CD4-positive, alpha-beta T cell treated with Interleukin-17A for 1 hour (primary cell): ENCODE data around the gene GDPD4.
A peak's percentile ranks its signal among the peaks of the same experiment; 100 is the strongest.

Experiments
- DNase-seq: peaks from one replicate; pipeline ENCODE4 v3.0.0-alpha.2; 2020

GDPD4 gene

DNA sequence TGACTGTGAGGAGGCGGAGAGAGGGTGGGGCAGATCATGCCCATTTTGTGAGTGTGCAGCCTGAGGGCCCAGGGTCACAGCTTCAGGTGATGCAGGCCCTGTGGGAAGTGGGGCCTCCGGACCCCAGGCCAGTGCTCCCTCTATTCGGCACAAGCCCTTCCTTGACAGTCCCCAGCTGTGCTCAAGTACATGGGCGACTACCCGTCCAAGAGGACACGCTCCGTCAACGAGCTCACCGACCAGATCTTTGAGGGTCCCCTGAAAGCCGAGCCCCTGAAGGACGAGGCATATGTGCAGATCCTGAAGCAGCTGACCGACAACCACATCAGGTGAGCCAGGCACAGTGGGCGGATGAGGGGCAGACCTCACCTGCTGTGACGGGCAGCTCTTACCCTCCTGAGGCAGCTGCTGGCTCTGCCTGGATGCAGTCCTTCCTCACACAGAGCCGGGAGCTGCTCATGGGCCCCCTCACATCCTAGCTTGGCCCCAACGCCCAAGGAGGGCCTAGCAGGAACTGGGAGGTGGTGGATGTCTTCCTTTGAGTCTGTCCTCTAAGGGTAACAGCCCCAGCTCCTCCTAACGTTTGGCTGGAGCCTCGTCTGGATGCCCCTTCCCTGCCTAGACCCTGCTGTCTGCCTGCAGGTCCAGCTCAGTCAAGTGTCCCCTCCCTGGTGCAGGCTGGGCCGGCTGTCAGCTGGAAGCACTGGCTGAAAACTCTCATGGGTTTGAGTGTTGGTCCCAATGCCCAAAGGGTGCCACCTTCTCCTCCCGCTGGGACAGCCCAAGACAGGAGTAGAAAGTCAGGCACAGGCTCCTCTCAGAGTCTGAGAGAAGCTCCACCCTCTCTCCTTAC lies 97.4 kb downstream of the GDPD4 start:
- DNase-seq: no peak

DNA sequence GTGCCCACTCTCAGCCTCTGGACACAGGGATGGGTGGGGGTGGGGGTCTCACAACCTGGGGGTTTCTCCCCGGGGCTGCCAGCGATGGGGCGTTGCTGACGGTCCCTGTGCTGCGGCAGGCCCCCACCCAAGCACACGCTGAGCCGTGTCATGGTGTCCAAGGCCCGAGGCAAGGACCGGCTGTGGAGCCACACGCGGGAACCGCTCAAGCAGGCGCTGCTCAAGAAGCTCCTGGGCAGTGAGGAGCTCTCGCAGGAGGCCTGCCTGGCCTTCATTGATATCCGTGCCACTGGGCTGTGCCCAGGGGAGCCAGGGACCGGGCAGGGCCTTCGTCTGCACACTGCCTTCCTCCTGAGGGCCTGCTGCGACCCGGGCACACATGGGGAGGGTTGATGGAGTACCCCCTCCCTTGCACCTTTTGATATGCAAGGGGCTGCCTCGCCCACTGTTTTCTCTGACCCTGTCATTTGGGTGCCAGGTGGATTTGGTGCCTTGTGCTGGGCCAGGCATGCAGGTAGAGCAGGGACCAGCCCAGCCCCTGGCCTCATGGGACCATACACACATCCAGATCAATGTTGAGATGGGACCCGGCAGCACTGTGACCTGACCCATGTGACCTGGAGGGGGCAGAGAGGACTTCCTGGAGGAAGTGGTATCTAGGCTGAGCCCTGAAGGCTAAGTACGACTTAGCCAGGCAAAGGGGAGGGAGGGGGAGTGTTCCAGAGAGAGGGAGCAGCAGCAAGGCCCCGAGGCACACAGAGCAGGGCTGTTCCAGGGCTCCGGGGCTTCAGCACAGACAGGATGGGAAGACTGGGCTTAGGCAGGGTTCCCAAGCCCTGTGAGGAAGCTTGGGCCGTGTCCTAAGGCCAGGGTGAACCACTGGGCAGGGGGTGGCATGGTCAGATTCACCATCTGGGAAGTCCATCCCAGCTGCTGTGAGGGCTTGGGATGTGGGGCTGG lies 98.3 kb downstream of the GDPD4 start:
- DNase-seq: no peak

DNA sequence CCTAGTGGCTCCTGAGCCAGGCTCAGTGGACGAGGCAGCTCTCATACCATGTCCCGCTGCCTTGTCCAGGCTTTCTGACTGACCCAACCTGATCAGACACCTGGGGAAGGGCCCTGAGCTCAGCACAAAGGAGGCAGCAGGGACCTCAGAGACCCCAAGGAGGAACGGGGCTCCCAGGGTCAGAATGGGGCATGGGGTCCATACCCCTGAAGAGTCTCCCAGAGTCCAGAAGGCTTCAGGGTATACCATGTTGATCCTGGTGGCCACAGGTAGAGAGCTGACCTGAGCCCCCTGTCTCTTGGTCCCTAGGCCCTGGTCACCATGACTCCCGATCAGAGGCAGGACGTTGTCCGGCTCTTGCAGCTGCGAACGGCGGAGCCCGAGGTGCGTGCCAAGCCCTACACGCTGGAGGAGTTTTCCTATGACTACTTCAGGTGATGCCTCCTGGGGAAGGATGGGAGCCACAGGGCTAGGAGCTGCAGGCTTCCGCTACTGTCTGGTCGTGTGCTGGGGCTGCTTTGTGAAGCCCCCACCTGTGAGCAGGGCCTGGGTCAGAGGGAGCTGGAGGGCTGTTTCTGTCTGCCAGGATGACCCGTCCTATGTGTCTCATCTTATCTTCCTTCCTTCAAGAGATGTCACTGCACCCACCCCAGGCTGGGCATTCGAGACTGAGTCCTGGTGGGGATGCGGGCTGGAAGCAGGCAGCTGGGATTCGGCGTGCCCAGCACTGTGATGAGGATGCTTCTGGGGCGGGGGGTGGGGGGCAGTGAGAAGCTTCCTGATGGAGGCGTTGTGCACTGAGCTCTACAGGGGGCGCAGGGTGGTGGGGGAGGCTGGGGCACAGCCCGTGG lies 99.3 kb downstream of the GDPD4 start:
- DNase-seq: no peak

DNA sequence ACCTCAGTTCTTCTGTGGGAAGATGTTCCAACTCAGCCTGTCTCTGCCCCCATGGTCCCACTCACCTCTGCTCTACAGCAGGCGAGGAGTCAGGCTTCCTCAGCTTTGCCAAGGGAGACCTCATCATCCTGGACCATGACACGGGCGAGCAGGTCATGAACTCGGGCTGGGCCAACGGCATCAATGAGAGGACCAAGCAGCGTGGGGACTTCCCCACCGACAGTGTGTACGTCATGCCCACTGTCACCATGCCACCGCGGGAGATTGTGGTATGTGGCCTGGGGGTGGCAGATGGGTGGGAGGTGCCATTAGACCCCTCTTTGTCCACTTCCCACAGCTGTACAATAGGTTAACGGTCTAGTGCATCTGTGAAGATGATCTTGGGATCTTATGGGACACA lies 100.1 kb downstream of the GDPD4 start:
- DNase-seq: no peak

DNA sequence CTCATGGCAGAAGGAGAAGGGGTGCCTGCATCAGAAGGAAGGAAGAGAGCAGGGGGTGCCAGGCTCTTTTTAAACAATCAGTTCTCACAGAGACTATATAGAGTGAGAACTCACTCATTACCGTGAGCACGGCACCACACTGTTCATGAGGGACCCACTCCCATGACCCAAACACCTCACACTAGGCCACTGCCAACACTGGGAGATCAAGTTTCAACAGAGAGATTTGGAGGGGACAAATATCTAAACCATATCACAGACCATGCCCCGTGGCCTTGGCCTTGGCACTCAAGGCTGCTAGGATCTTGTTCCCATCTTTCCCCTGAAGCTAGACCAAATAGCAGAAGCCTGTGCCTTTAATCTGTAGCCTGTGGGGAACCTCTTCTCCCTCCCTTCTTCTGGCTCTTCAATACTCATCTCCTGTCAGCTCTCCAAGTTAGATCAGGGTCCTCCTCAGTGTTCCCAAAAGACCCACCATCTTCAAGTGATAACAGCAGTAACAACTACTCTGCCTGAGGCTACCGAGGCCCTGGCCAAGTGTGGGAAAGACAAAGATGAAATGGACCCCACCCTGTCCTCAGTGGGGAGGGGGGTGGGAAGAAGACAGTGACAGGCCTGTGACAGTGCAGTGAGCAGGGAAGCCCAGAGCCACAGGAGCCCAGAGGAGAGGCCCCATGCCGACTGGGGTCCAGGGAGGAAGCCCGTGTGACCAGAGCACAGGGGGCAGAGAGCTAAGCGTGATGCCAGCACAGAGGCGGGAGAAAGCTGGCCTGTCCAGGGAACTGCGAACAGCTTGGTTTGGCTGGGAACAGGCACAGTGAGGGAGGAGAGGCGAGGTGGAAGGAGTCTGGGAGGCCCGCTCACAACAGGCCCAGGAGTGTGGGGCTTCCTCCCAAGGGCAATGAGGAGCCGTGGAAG lies 100.9 kb downstream of the GDPD4 start:
- no peak for DNase-seq

DNA sequence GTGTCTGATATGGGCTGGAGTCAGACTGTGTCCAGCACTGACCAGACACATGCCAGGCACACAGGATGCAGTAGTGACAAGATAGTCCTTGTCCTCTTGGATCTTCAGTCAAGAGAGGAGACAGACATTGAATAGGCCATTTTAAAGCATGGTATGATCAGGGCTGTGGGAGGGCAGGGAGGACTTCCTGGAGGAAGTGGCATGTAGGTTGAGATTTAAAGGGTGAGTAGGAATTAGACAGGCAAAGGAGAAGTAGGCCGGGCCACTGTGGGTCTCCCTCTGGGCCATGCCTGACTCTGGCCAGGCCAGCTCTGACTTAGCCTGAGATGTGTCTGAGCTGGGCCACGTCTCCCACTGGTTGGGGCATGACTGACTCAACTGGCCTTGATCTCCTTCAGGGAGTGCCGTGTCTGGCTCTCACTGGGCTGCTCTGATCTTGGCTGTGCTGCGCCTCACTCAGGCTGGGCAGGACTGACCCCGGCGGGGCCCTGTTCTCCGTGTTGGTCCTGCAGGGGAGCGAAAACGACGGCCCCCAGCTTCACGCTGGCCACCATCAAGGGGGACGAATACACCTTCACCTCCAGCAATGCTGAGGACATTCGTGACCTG lies 102.2 kb downstream of the GDPD4 start:
- DNase-seq: no peak

DNA sequence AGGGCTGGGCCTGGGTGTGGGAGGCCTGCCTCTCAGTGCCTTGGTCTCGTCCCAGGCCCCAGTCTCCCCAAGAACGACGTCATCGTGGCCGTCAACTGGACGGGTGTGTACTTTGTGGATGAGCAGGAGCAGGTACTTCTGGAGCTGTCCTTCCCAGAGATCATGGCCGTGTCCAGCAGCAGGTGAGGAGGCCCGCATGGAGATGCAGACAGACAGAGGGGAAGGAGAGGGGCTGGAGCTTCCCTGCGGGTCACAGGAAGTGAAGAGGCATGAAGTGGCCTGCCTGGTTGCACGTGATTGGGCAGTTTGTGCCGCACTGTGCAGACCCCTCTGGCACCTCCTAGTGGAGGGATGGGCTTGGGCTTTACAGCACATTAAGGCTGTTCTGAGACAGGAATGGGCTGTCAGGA lies 103.0 kb downstream of the GDPD4 start:
- no peak for DNase-seq

DNA sequence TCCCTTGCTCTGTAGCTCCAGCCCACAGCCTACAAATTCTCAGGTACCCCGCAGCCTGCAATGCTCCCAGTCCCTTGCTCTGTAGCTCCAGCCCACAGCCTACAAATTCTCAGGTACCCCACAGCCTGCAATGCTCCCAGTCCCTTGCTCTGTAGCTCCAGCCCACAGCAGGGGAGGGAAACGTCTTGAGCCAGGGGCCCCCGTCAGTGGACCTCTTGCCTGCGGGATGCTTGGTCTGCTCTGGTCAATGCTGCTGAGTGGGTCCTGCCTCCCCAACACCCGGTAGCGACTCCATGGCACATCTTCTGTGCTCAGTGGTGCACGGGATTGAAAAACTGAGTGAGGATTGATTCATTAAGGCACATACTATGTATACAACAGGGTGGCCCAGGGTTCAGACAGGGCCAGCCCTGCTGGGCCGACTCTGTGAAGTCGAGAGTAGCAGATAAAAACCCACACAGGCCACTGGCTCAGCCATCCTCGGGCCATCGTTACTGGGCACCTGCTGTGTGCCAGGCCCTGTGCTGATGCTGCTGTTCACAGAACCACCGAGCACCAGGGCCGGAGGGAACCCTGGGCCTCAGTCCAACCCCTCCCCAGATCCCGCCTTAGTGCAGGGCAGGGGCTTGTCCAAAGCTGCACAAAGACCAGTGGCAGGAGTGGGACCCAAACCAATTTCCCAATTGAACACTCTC lies 103.7 kb downstream of the GDPD4 start:
- DNase-seq: no peak

DNA sequence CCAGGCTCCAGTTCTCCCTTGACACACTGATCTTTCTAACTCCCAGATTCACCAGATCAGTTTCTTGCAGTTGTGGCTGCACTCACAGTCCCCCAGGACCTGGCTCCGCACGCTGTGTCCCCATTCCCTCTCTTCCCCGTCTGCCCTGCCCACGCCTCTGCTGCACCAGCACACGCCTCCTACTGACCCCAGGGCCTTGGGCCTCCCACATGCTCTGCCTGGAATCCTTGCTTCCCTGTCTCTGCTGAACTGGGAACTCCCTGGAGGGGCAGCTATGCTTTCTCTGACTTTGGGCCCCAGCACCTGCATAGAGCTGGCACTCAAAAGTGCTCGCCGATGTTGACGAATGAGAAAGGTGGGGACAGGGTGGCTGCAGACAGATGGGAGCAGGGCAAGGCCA lies 104.5 kb downstream of the GDPD4 start:
- DNase-seq: no peak

DNA sequence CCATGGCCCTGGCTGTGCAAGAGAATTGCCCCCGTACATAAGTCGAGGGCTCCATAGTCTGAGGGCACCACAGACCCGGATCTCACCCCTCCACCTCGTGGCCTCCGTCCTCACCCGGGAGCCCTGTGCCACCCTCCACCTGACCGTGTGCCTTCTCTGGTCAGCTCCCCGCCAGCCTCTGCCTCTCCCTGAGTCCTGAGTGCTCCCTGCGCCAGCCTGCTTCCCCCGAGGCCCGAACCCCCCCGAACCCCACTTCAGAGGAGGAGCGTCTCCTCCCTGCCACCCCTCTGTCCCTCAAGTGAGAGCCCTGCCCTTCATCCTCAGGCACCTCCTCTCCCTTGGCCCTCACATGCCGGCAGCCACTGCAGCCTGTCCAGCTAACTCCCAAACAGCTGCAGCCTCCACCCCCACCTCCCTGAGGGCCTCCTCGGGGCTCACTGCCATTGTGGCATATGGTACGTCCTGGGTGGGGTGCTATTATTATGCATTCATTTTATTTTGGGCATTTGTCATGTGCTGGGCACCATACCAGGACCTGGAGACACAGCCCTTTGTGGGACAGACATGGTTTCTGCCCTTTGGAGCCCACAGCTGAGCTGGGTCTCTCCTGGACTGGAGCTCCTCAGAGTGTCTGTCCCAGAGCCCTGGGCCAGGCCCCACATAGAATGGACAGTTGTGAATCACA lies 106.3 kb downstream of the GDPD4 start:
- no peak for DNase-seq

DNA sequence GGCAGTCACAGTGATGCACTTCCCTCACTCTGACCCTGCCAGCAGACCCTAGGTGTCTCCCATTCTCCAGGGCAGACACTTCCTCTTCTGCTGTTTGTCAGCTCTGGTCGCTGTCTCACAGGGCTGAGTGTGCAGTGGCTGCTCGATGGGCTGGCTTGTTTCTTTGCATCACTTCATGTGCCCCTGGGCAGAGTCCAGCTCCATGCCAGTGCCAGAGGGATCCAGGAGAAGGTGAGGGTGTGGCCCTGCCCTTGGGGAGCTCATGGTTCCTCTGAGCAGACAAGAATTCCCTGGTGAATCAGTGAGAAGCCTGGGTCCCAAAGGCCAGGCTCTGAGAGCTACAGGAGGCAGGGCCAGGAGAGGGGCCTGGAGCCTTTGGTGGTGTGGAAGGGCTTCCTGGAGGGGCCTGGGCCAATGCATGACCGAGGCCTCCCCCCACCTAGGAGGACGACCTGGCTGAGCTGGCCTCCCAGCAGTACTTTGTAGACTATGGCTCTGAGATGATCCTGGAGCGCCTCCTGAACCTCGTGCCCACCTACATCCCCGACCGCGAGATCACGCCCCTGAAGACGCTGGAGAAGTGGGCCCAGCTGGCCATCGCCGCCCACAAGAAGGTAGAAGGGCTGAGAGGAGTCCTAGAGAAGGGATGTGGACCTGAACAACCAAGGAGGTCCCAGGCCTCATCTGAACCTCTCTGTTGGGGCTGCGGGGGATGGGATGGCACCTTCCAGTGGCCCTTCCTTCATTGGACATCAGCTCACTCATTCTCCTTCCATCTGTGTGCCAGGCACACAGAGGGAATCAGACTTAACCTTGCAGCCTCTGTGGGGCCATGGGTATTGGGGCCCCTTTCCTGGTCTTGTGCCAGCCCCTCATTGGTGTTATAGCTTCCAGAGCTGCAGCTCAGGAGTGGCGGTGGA lies 107.3 kb downstream of the GDPD4 start:
- no peak for DNase-seq

DNA sequence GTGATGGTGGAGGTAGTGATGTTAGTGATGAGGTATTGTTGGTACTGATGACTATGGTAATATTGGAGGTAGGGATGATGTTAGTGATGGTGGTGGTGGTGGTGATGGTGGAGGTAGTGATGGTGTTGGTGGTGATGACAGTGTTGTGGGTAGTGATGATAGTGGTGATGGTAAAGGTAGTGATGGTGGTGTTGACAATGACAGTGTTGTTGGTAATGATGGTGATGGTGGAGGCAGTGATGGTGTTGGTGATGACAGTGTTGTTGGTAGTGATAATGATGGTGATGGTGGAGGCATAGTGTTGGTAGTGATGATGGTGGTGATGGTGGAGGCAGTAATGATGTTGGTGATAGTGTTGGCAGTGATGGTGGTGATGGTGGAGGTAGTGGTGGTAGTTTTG lies 108.3 kb downstream of the GDPD4 start:
- DNase-seq: no peak

DNA sequence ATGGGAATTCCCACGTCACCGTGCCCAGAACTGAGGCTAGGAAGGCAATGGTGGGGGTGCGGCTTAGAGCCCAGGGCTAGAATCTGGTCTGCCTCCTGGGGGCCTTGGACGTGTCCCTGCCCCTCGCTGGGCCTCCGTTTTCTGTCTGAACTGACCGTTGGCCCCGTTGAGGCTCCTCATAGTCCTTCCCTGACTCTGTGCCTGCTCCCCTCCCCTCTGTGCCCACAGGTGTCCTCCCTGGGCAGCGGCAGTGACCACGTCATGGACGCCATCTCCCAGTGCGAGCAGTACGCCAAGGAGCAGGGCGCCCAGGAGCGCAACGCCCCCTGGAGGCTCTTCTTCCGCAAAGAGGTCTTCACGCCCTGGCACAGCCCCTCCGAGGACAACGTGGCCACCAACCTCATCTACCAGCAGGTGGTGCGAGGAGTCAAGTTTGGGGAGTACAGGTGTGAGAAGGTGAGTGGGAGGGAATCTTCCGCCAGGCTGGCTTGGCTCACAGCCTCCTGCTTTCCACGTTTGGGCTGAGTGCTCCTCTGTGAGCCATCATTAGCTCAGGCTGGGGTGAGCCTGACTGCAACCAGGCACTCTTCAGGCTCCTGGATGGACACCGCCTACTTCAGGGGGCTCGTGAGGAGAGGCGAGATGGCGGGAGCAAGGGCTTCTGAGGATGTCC lies 109.5 kb downstream of the GDPD4 start:
- peak; percentile 46 for DNase-seq

DNA sequence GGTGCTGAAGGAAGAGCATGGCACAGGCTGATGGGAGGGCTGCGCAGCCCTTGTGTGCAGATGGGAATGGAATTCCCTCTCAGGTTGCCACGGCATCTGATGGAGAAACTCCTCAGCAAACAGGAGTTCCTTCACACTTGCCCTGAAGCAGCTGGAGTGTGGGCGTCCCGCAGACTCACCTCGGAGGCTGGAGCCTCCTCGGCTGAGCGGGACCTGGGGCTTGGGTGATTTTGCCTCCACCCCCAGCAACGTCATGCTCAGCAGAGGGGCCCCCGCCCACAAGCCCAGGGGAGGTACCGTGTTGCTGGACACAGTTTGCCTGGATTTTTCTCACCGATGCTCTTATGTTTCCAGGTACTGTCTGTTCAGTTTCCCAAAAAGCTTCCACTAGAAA lies 110.1 kb downstream of the GDPD4 start:
- no peak for DNase-seq

DNA sequence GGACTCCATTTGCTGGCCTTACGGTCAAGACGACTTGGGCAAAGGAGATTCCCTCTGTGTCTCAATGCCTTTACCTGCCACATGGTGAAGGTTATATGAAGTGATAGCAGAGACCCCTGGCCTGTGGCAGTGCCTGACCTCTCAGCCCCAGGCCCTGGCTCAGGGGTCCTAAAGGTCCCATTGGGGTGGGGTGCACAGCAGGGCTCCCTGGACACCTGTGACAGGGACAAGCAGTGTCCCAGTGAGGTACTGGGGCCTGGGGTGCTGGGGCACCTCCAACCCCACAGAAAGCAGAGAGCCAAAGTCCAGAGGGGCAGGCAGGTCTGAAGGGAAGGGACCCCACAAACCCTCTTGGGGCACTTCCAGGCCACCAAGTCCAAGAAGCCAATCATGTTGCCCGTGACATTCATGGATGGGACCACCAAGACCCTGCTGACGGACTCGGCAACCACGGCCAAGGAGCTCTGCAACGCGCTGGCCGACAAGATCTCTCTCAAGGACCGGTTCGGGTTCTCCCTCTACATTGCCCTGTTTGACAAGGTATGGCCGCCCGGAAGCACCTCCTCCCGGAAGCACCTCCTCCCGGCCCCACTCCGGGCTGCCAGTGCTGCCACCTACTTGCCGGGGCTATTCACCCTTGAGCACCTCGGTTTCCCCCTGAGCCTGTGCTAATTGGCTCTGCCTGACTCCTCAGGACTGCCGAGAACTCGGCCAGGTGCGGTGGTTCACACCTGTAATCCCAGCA lies 111.0 kb downstream of the GDPD4 start:
- no peak for DNase-seq

DNA sequence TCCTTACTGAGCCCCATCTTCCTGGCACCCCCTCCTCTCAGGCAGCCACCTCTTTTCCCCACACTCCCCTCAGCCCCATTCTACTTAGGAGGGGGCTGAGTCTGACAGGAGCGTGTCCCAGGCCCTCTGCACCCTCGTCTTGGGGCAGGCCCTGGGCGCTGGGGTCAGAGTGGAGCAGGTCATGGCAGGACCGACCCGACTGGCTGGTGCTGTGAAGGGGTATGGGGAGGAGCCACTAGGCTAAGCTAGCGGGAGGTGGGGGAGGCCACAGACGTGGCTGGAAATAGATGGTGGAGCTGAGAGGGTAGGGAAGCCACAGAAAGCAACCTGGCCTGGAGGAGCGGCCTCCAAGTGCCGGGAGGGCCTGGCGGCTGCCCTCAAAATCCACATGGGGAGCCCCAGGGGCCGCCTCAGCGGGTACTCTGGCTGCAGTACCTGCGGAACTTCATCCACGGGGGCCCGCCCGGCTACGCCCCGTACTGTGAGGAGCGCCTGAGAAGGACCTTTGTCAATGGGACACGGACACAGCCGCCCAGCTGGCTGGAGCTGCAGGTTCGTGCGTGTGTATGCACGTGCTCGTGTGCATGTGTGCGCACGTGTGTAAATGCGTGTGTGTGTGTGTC lies 111.8 kb downstream of the GDPD4 start:
- DNase-seq: no peak
